ENCODE data around the gene ATXN10.

The ATXN10 gene

GRCh38 chr22:45769569-45770210 is 98.1 kb downstream of the ATXN10 start:
- peak; percentile 74 for DNase-seq (ENCODE audit: low read depth)
- TF ChIP-seq CTCF (conservative IDR thresholded peaks at IDR 0.05; ENCODE audit: low read length), result no peak
- no peak overlapping the region for H3K4me3 ChIP-seq (ENCODE audit: low read length)

GRCh38 chr22:45770506-45770905 is 98.9 kb downstream of the ATXN10 start:
- H3K4me3 ChIP-seq (ENCODE audit: low read length), result no peak overlapping the region
- DNase-seq (ENCODE audit: low read depth), result no peak
- no peak for TF ChIP-seq CTCF (conservative IDR thresholded peaks at IDR 0.05; ENCODE audit: low read length)

- no peak for DNase-seq (ENCODE audit: low read depth)
- H3K4me3 ChIP-seq (ENCODE audit: low read length), result no peak overlapping the region
- TF ChIP-seq CTCF (conservative IDR thresholded peaks at IDR 0.05; ENCODE audit: low read length), result no peak
Observed at GRCh38 chr22:45771057-45771456, 99.4 kb downstream of the ATXN10 start.

- H3K4me3 ChIP-seq (ENCODE audit: low read length), result no peak overlapping the region
- DNase-seq (ENCODE audit: low read depth), result no peak
- TF ChIP-seq CTCF (conservative IDR thresholded peaks at IDR 0.05; ENCODE audit: low read length), result no peak
Observed at GRCh38 chr22:45771711-45772110, 100.1 kb downstream of the ATXN10 start.

- DNase-seq (ENCODE audit: low read depth), result no peak
- no peak overlapping the region for H3K4me3 ChIP-seq (ENCODE audit: low read length)
Observed at GRCh38 chr22:45772743-45773142, 101.1 kb downstream of the ATXN10 start.

GRCh38 chr22:45774001-45774670 is 102.5 kb downstream of the ATXN10 start:
- DNase-seq (ENCODE audit: low read depth), result no peak
- TF ChIP-seq CTCF (conservative IDR thresholded peaks at IDR 0.05; ENCODE audit: low read length), result no peak
- H3K4me3 ChIP-seq (ENCODE audit: low read length), result no peak overlapping the region

More at GRCh38 chr22:45772743-45773142, 101.1 kb downstream of the ATXN10 start:
- TF ChIP-seq CTCF (conservative IDR thresholded peaks at IDR 0.05; ENCODE audit: low read length), result no peak

- TF ChIP-seq CTCF (conservative IDR thresholded peaks at IDR 0.05; ENCODE audit: low read length), result no peak
- H3K4me3 ChIP-seq (ENCODE audit: low read length), result no peak overlapping the region
Observed at GRCh38 chr22:45775062-45775461, 103.4 kb downstream of the ATXN10 start.

More at GRCh38 chr22:45775062-45775461, 103.4 kb downstream of the ATXN10 start:
- no peak for DNase-seq (ENCODE audit: low read depth)

Data from AG10803 (cell line).